Neural progenitor cell (in vitro differentiated cells): ENCODE results near the gene CUL7. TPM values are rescaled to one million over a fixed set of nuclear protein-coding genes. Genes with fewer than 3 reads are reported as not detected.

Source experiments
- DNase-seq: peaks from one replicate; pipeline ENCODE4 v3.0.0-alpha.2; 2016; ENCODE audit warnings: low spot score
- H2AFZ ChIP-seq: fragments of 200-600 bp; sonication (generic); replicated peaks from 2 replicates; pipeline ENCODE4 v1.6.1; 2016; ENCODE audit warnings: antibody characterized with exemption
- H3F3A ChIP-seq: fragments of 200-600 bp; sonication (generic); 2 replicates; pipeline ENCODE4 v1.6.1; 2016; ENCODE audit warnings: antibody characterized with exemption, low read depth
- H3K27ac ChIP-seq: fragments of 200-600 bp; sonication (generic); 2 replicates; pipeline ENCODE4 v1.5.1; 2016; ENCODE audit warnings: mild to moderate bottlenecking
- H3K27me3 ChIP-seq: fragments of 200-600 bp; sonication (generic); 2 replicates; pipeline ENCODE4 v1.6.1; 2016; ENCODE audit warnings: mild to moderate bottlenecking, moderate library complexity
- H3K36me3 ChIP-seq: fragments of 200-600 bp; sonication (generic); 2 replicates; pipeline ENCODE4 v1.5.1; 2016
- H3K4me1 ChIP-seq: fragments of 200-600 bp; sonication (generic); 2 replicates; pipeline ENCODE4 v1.6.1; 2016; ENCODE audit warnings: mixed run types
- H3K4me2 ChIP-seq: fragments of 200-600 bp; sonication (generic); 2 replicates; pipeline ENCODE4 v1.6.1; 2016
- H3K4me3 ChIP-seq: fragments of 200-600 bp; sonication (generic); 2 replicates; pipeline ENCODE4 v1.5.1; 2016
- H3K79me2 ChIP-seq: fragments of 200-600 bp; sonication (generic); 2 replicates; pipeline ENCODE4 v1.6.1; 2016; ENCODE audit warnings: low read depth
- H3K9ac ChIP-seq: fragments of 200-600 bp; sonication (generic); 2 replicates; pipeline ENCODE4 v1.6.1; 2016
- H3K9me3 ChIP-seq: fragments of 200-600 bp; sonication (generic); 2 replicates; pipeline ENCODE4 v1.5.1; 2016; ENCODE audit warnings: low read depth
- H4K20me1 ChIP-seq: fragments of 200-600 bp; sonication (generic); 2 replicates; pipeline ENCODE4 v1.6.1; 2016; ENCODE audit warnings: low read depth
- H3K27ac Mint-ChIP-seq: 3 replicates; pipeline ENCODE4 v1.8.0; 2021; ENCODE audit warnings: mixed read lengths
- H3K27me3 Mint-ChIP-seq: 2 replicates; pipeline ENCODE4 v1.8.0; 2022; ENCODE audit warnings: low read depth, mild to moderate bottlenecking, inconsistent platforms, moderate library complexity, mixed read lengths; ENCODE audit not compliant: insufficient read depth
- H3K36me3 Mint-ChIP-seq: 3 replicates; pipeline ENCODE4 v1.8.0; 2021; ENCODE audit warnings: mixed read lengths
- H3K4me1 Mint-ChIP-seq: 3 replicates; pipeline ENCODE4 v1.8.0; 2021; ENCODE audit warnings: mixed read lengths
- H3K4me3 Mint-ChIP-seq: 3 replicates; pipeline ENCODE4 v1.8.0; 2021; ENCODE audit warnings: mild to moderate bottlenecking, moderate library complexity, mixed read lengths
- H3K9me3 Mint-ChIP-seq: 3 replicates; pipeline ENCODE4 v1.8.0; 2020; ENCODE audit warnings: mixed read lengths
- CTCF ChIP-seq: fragments of 200-600 bp; sonication (generic); IDR thresholded peaks from 2 replicates; pipeline ENCODE4 v1.5.1; 2017; ENCODE audit warnings: antibody characterized with exemption, mild to moderate bottlenecking
- EZH2 ChIP-seq: fragments of 200-600 bp; sonication (generic); IDR thresholded peaks from 2 replicates; pipeline ENCODE4 v1.6.1; 2017; ENCODE audit warnings: antibody characterized with exemption, mild to moderate bottlenecking, moderate library complexity
- EZH2phosphoT487 ChIP-seq: fragments of 200-600 bp; sonication (generic); IDR thresholded peaks from 2 replicates; pipeline ENCODE4 v1.6.1; 2017; ENCODE audit warnings: antibody characterized with exemption
- total RNA-seq: library from RNA; depleted of rRNA; stranded (reverse); fragments of >200 nt; gene quantifications from 2 replicates; pipeline ENCODE4 v1.2.3, GENCODE V29; 2015; ENCODE audit warnings: low replicate concordance

CUL7 gene
- total RNA-seq, 1 donor from 2014 or later = 23.1 TPM

- H3K36me3 ChIP-seq = no peaks in the 10 kb centered on the region
- TF ChIP-seq EZH2 (no peak), EZH2phosphoT487 (no peak), CTCF (no peak)
- Mint-ChIP-seq H3K27me3 (peaks cover 7% of the 10 kb centered on the region), H3K27ac (no peak overlapping the region), H3K4me1 (peaks cover 26% of the 10 kb centered on the region), H3K4me3 (no peak overlapping the region), H3K9me3 (no peaks in the 10 kb centered on the region), H3K36me3 (peaks cover 5% of the 10 kb centered on the region)
- H3K27me3 ChIP-seq = no peaks in the 10 kb centered on the region
- H3K9ac ChIP-seq = no peak overlapping the region
- DNase-seq = no peak
- H3K27ac ChIP-seq = no peak overlapping the region
- H3K4me3 ChIP-seq = no peak overlapping the region
- peaks cover 16% of the 10 kb centered on the region for H3K4me1 ChIP-seq
- H3K4me2 ChIP-seq = no peak overlapping the region
- H3K9me3 ChIP-seq = no peaks in the 10 kb centered on the region
- H4K20me1 ChIP-seq = peaks cover 77% of the 10 kb centered on the region
- H2AFZ ChIP-seq = no peak overlapping the region
- H3F3A ChIP-seq = peaks cover 12% of the 10 kb centered on the region
- H3K79me2 ChIP-seq = peaks cover 98% of the 10 kb centered on the region
Observed at GRCh38 chr6:43081043-43081442, 27.4 kb upstream of the CUL7 start.

GRCh38 chr6:43078691-43079090, 25.0 kb upstream of the CUL7 start:
- H2AFZ ChIP-seq = no peak overlapping the region
- no peaks in the 10 kb centered on the region for H3K27me3 ChIP-seq
- H3K4me3 ChIP-seq = no peak overlapping the region
- H3K79me2 ChIP-seq = peaks cover 74% of the 10 kb centered on the region
- Mint-ChIP-seq H3K36me3 (peaks cover 7% of the 10 kb centered on the region), H3K9me3 (no peaks in the 10 kb centered on the region), H3K4me1 (peaks cover 39% of the 10 kb centered on the region), H3K4me3 (peak overlapping the region; percentile 67), H3K27ac (no peak overlapping the region), H3K27me3 (peaks cover 7% of the 10 kb centered on the region)
- H4K20me1 ChIP-seq = peaks cover 68% of the 10 kb centered on the region
- no peak overlapping the region for H3K27ac ChIP-seq
- TF ChIP-seq CTCF (no peak), EZH2phosphoT487 (no peak), EZH2 (no peak)
- H3K9me3 ChIP-seq = no peaks in the 10 kb centered on the region
- DNase-seq = no peak
- H3K4me2 ChIP-seq = peak overlapping the region; percentile 96
- H3K4me1 ChIP-seq = peaks cover 28% of the 10 kb centered on the region
- peaks cover 18% of the 10 kb centered on the region for H3F3A ChIP-seq
- H3K9ac ChIP-seq = no peak overlapping the region
- no peaks in the 10 kb centered on the region for H3K36me3 ChIP-seq

- H3K27ac ChIP-seq = no peak overlapping the region
- no peaks in the 10 kb centered on the region for H3K36me3 ChIP-seq
- DNase-seq = peak; percentile 39
- Mint-ChIP-seq H3K27me3 (peaks cover 5% of the 10 kb centered on the region), H3K27ac (peak overlapping the region; percentile 0), H3K9me3 (no peaks in the 10 kb centered on the region), H3K36me3 (peaks cover 7% of the 10 kb centered on the region), H3K4me3 (peak overlapping the region; percentile 91), H3K4me1 (peaks cover 35% of the 10 kb centered on the region)
- no peak overlapping the region for H3K9ac ChIP-seq
- peaks cover 62% of the 10 kb centered on the region for H4K20me1 ChIP-seq
- peaks cover 18% of the 10 kb centered on the region for H3F3A ChIP-seq
- H3K4me3 ChIP-seq = peak overlapping the region; percentile 99
- TF ChIP-seq CTCF (no peak), EZH2phosphoT487 (no peak), EZH2 (no peak)
- H3K4me2 ChIP-seq = peak overlapping the region; percentile 96
- H3K27me3 ChIP-seq = no peaks in the 10 kb centered on the region
- no peaks in the 10 kb centered on the region for H3K9me3 ChIP-seq
- H3K79me2 ChIP-seq = peaks cover 68% of the 10 kb centered on the region
- H2AFZ ChIP-seq = no peak overlapping the region
- H3K4me1 ChIP-seq = peaks cover 28% of the 10 kb centered on the region
Observed at GRCh38 chr6:43077981-43078511, 24.4 kb upstream of the CUL7 start.
